ENCODE measurements around the gene OSBPL2. TPM values are rescaled to one million over a fixed set of nuclear protein-coding genes. Genes with fewer than 3 reads are reported as not detected.

The OSBPL2 gene
- total RNA-seq, 2 experiments from 2014 or later, result 17.2 to 40.0 TPM

GRCh38 chr20:62224113-62224855, 14.0 kb upstream of the OSBPL2 start:
- intact Hi-C loops (cut with micrococcal nuclease; ENCODE audit: unreplicated experiment), result no loop called here
- H3K4me2 ChIP-seq (ENCODE audit: low read length), result no peak overlapping the region
- no TSS peak for BruUV-seq (replicated peaks)
- no peaks in the 10 kb centered on the region for H3K9me2 ChIP-seq (ENCODE audit: insufficient read depth, low read length)
- ChIA-PET CTCF (ENCODE audit: unreplicated experiment) (no interaction called here), POLR2A (no interaction called here)
- H3K4me3 ChIP-seq (ENCODE audit: low read depth, low read length, poor library complexity, severe bottlenecking), result no peak overlapping the region
- no peaks in the 10 kb centered on the region for H3K9me3 ChIP-seq (ENCODE audit: low read length)
- no peaks in the 10 kb centered on the region for H3K4me1 ChIP-seq (ENCODE audit: insufficient read depth, low read length, poor library complexity, severe bottlenecking)
- no peak for DNase-seq (ENCODE audit: low spot score)
- H4K20me1 ChIP-seq (ENCODE audit: insufficient read depth, low read length), result no peaks in the 10 kb centered on the region
- H3K36me3 ChIP-seq (ENCODE audit: insufficient read depth, low read length), result no peaks in the 10 kb centered on the region
- no peak overlapping the region for H3K27ac ChIP-seq (ENCODE audit: low read depth, low read length, poor library complexity, severe bottlenecking)
- TF ChIP-seq EZH2phosphoT487 (IDR thresholded peaks at IDR 0.05; ENCODE audit: borderline replicate concordance, low read depth, low read length) (no peak), CTCF (conservative IDR thresholded peaks at IDR 0.05; ENCODE audit: low read length) (no peak)
- H3K79me2 ChIP-seq (ENCODE audit: insufficient read depth, low read depth, low read length), result no peaks in the 10 kb centered on the region
- no peak overlapping the region for H2AFZ ChIP-seq (ENCODE audit: low read length)

- DNase-seq (ENCODE audit: low spot score), result no peak
- H3K4me1 ChIP-seq (ENCODE audit: insufficient read depth, low read length, poor library complexity, severe bottlenecking), result no peaks in the 10 kb centered on the region
- H3K4me2 ChIP-seq (ENCODE audit: low read length), result no peak overlapping the region
- no peaks in the 10 kb centered on the region for H3K9me3 ChIP-seq (ENCODE audit: low read length)
- BruUV-seq (replicated peaks), result no TSS peak
- H3K9me2 ChIP-seq (ENCODE audit: insufficient read depth, low read length), result no peaks in the 10 kb centered on the region
- no peaks in the 10 kb centered on the region for H3K79me2 ChIP-seq (ENCODE audit: insufficient read depth, low read depth, low read length)
- H3K36me3 ChIP-seq (ENCODE audit: insufficient read depth, low read length), result no peaks in the 10 kb centered on the region
- no peak overlapping the region for H3K4me3 ChIP-seq (ENCODE audit: low read depth, low read length, poor library complexity, severe bottlenecking)
- no peak overlapping the region for H2AFZ ChIP-seq (ENCODE audit: low read length)
- no peak overlapping the region for H3K27ac ChIP-seq (ENCODE audit: low read depth, low read length, poor library complexity, severe bottlenecking)
- intact Hi-C loops (cut with micrococcal nuclease; ENCODE audit: unreplicated experiment), result no loop called here
- TF ChIP-seq EZH2phosphoT487 (IDR thresholded peaks at IDR 0.05; ENCODE audit: borderline replicate concordance, low read depth, low read length) (no peak), CTCF (conservative IDR thresholded peaks at IDR 0.05; ENCODE audit: low read length) (no peak)
- ChIA-PET CTCF (ENCODE audit: unreplicated experiment) (no interaction called here), POLR2A (no interaction called here)
- H4K20me1 ChIP-seq (ENCODE audit: insufficient read depth, low read length), result no peaks in the 10 kb centered on the region
Observed at GRCh38 chr20:62225026-62225425, 13.3 kb upstream of the OSBPL2 start.

- H3K79me2 ChIP-seq (ENCODE audit: insufficient read depth, low read depth, low read length), result no peaks in the 10 kb centered on the region
- no peaks in the 10 kb centered on the region for H4K20me1 ChIP-seq (ENCODE audit: insufficient read depth, low read length)
- intact Hi-C loops (cut with micrococcal nuclease; ENCODE audit: unreplicated experiment), result no loop called here
- H3K4me3 ChIP-seq (ENCODE audit: low read depth, low read length, poor library complexity, severe bottlenecking), result no peak overlapping the region
- H3K4me1 ChIP-seq (ENCODE audit: insufficient read depth, low read length, poor library complexity, severe bottlenecking), result no peaks in the 10 kb centered on the region
- ChIA-PET POLR2A (no interaction called here), CTCF (ENCODE audit: unreplicated experiment) (no interaction called here)
- H3K27ac ChIP-seq (ENCODE audit: low read depth, low read length, poor library complexity, severe bottlenecking), result no peak overlapping the region
- BruUV-seq (replicated peaks), result no TSS peak
- H3K36me3 ChIP-seq (ENCODE audit: insufficient read depth, low read length), result no peaks in the 10 kb centered on the region
- TF ChIP-seq EZH2phosphoT487 (IDR thresholded peaks at IDR 0.05; ENCODE audit: borderline replicate concordance, low read depth, low read length) (no peak), CTCF (conservative IDR thresholded peaks at IDR 0.05; ENCODE audit: low read length) (no peak)
- H2AFZ ChIP-seq (ENCODE audit: low read length), result no peak overlapping the region
- no peak overlapping the region for H3K4me2 ChIP-seq (ENCODE audit: low read length)
- H3K9me3 ChIP-seq (ENCODE audit: low read length), result no peaks in the 10 kb centered on the region
- H3K9me2 ChIP-seq (ENCODE audit: insufficient read depth, low read length), result no peaks in the 10 kb centered on the region
- DNase-seq (ENCODE audit: low spot score), result no peak
Observed at GRCh38 chr20:62225820-62226635, 12.3 kb upstream of the OSBPL2 start.

Data from OCI-LY7 (cell line).